ENCODE results near the gene HDAC9. TPM values are rescaled to one million over a fixed set of nuclear protein-coding genes. Genes with fewer than 3 reads are reported as not detected.

The HDAC9 gene
- total and polyA plus RNA-seq, 7 donors = 0.38 to 34.2 (median 16.8) TPM

- DNase-seq = no peak
- intact Hi-C loops (cut with DNase I) = loop anchor here in 1 of 2 donors (5.0 to 10.0 kb wide), 2 partner anchors 34 to 103 kb away; no protein-coding TSS in a partner anchor
- WGBS, 3 donors = 34 to 52% (median 40%) methylated on average over 6 of the region's 6 CpGs
- Histone ChIP-seq H3K4me3 (no peak overlapping the region), H3K27ac (peak overlapping the region; percentile 71), H3K4me1 (peaks cover 20% of the 10 kb centered on the region), H3K27me3 (ENCODE audit: insufficient read depth in 3 of 3, low read length in 2 of 3) (no peaks in the 10 kb centered on the region), H3K9me3 (no peaks in the 10 kb centered on the region), H3K36me3 (ENCODE audit: insufficient read depth in 1 of 2, low read depth in 1 of 2) (no peaks in the 10 kb centered on the region)
- no peak for TF ChIP-seq CTCF (IDR thresholded peaks at IDR 0.05)
- peak; percentile 39 to 76 (median 60) for ATAC-seq
These were observed 37.7 kb upstream of the HDAC9 start for GRCh38 chr7:18457832-18458231.

- peak overlapping the region; percentile 71 for H3K27ac ChIP-seq
- peaks cover 20% of the 10 kb centered on the region for H3K4me1 ChIP-seq
- no peak for TF ChIP-seq CTCF (IDR thresholded peaks at IDR 0.05)
- ATAC-seq (peak; percentile 97 to 99 (median 98)), DNase-seq (peak; percentile 40 to 64)
- no peaks in the 10 kb centered on the region for H3K9me3 ChIP-seq
- no peaks in the 10 kb centered on the region for H3K27me3 ChIP-seq (ENCODE audit: insufficient read depth in 3 of 3, low read length in 2 of 3)
- WGBS, 3 donors = 24 to 34% (median 29%) methylated on average over 5 of the region's 5 CpGs
- no peaks in the 10 kb centered on the region for H3K36me3 ChIP-seq (ENCODE audit: insufficient read depth in 1 of 2, low read depth in 1 of 2)
- peak overlapping the region; percentile 43 for H3K4me3 ChIP-seq
- intact Hi-C loops (cut with DNase I) = loop anchor here in 1 of 2 donors (5.0 to 10.0 kb wide), 2 partner anchors 33 to 104 kb away; no protein-coding TSS in a partner anchor
These were observed 36.7 kb upstream of the HDAC9 start for GRCh38 chr7:18458830-18459229.

GRCh38 chr7:18459484-18460245 lies 35.9 kb upstream of the HDAC9 start:
- Histone ChIP-seq H3K4me3 (no peak overlapping the region), H3K36me3 (ENCODE audit: insufficient read depth in 1 of 2, low read depth in 1 of 2) (no peaks in the 10 kb centered on the region), H3K27me3 (ENCODE audit: insufficient read depth in 3 of 3, low read length in 2 of 3) (no peaks in the 10 kb centered on the region), H3K4me1 (peaks cover 20% of the 10 kb centered on the region), H3K9me3 (no peaks in the 10 kb centered on the region), H3K27ac (peak overlapping the region; percentile 71)
- DNase-seq (no peak), ATAC-seq (no peak)
- intact Hi-C loops (cut with DNase I) = loop anchor here in 1 of 2 donors (5.0 to 10.0 kb wide), 2 partner anchors 33 to 105 kb away; no protein-coding TSS in a partner anchor
- WGBS, 3 donors = 66 to 78% (median 67%) methylated on average over 5 of the region's 5 CpGs
- TF ChIP-seq CTCF (IDR thresholded peaks at IDR 0.05) = no peak

GRCh38 chr7:18461785-18462467 lies 33.6 kb upstream of the HDAC9 start:
- 85 to 89% (median 89%) methylated on average over 3 of the region's 3 CpGs for WGBS, 3 donors
- ATAC-seq = no peak
- no peaks in the 10 kb centered on the region for H3K27me3 ChIP-seq (ENCODE audit: insufficient read depth in 3 of 3, low read length in 2 of 3)
- no peaks in the 10 kb centered on the region for H3K9me3 ChIP-seq
- TF ChIP-seq CTCF (IDR thresholded peaks at IDR 0.05) = no peak
- intact Hi-C loops (cut with DNase I) = no loop called here
- H3K27ac ChIP-seq = no peak overlapping the region
- no peak overlapping the region for H3K4me3 ChIP-seq
- peaks cover 20% of the 10 kb centered on the region for H3K4me1 ChIP-seq
- no peak for DNase-seq
- no peaks in the 10 kb centered on the region for H3K36me3 ChIP-seq (ENCODE audit: insufficient read depth in 1 of 2, low read depth in 1 of 2)
